ENCODE data around the gene WRAP53. TPM values are rescaled to one million over a fixed set of nuclear protein-coding genes. Genes with fewer than 3 reads are reported as not detected.

WRAP53 gene
- total and polyA plus RNA-seq, 10 of the 15 experiments (the other 5 are each of a cell fraction or from before 2014, with no cell fraction given), result 1.9 to 42.0 (median 21.9) TPM

- TF ChIP-seq TCF3 (IDR thresholded peaks at IDR 0.05; ENCODE audit: borderline replicate concordance, insufficient read depth, low read depth, low read length) (peak; percentile 55; the same call in 1 of the 2 replicates), SPI1 (IDR thresholded peaks at IDR 0.05; ENCODE audit: borderline replicate concordance, insufficient read depth, low read depth, low read length) (peak; percentile 41; the same call in 1 of the 2 replicates), CUX1 (IDR thresholded peaks at IDR 0.05; ENCODE audit: insufficient replicate concordance, low read depth, low read length) (no peak), SMARCA5 (IDR thresholded peaks at IDR 0.05) (0 out of 2 replicates have a peak, but pooled peaks have one; percentile 17), ZNF687 (IDR thresholded peaks at IDR 0.05) (0 out of 2 replicates have a peak, but pooled peaks have one; percentile 20), ZNF217 (IDR thresholded peaks at IDR 0.05) (no peak), NR2C1 (IDR thresholded peaks at IDR 0.05) (peak; percentile 6; the same call in 1 of the 2 replicates), SP1 (IDR thresholded peaks at IDR 0.05; ENCODE audit: low read depth, low read length) (no peak), GATAD2B (conservative IDR thresholded peaks at IDR 0.05; ENCODE audit: low read depth) (no peak; the same call in none of the 2 replicates), KAT2A (conservative IDR thresholded peaks at IDR 0.05; ENCODE audit: control insufficient read depth, low read depth, low read length) (no peak), RELB (IDR thresholded peaks at IDR 0.05; ENCODE audit: low read depth) (peak; percentile 92), TCF12 (IDR thresholded peaks at IDR 0.05; ENCODE audit: low read depth, low read length) (no peak), E2F4 (IDR thresholded peaks at IDR 0.05; ENCODE audit: low read depth, low read length) (0 out of 2 replicates have a peak, but pooled peaks have one; percentile 16), CEBPB (IDR thresholded peaks at IDR 0.05; ENCODE audit: borderline replicate concordance in 1 of 2, low read depth in 2 of 2, low read length in 2 of 2) (no peak), ZBED1 (IDR thresholded peaks at IDR 0.05; ENCODE audit: borderline replicate concordance) (no peak), IKZF1 (conservative IDR thresholded peaks at IDR 0.05) (no peak; the same call in 1 of the 2 replicates)
These were observed 1.8 kb upstream of the WRAP53 start (continued) for GRCh38 chr17:7686222-7687071.
